C4-2B (cell line): ENCODE measurements around the gene UGT2B7.
A peak's percentile ranks its signal among the peaks of the same experiment; 100 is the strongest.

Source experiments
- H3K27ac ChIP-seq: fragments of 450-650 bp; 2 replicates; pipeline ENCODE4 v1.5.1; 2017
- CTCF ChIP-seq: fragments of 450-650 bp; conservative IDR thresholded peaks from 2 replicates; pipeline ENCODE4 v1.5.1; 2017; ENCODE audit warnings: mild to moderate bottlenecking
- ZFX ChIP-seq: fragments of 450-650 bp; IDR thresholded peaks from 2 replicates; pipeline ENCODE4 v1.6.1; 2017

UGT2B7 gene

GRCh38 chr4:69124941-69125340 is 28.7 kb downstream of the UGT2B7 start:
- peak overlapping the region; percentile 22; the same call in 1 of the 2 replicates for H3K27ac ChIP-seq
- TF ChIP-seq CTCF = no peak
- TF ChIP-seq ZFX = no peak

GRCh38 chr4:69126024-69126423 is 29.8 kb downstream of the UGT2B7 start:
- no peak overlapping the region for H3K27ac ChIP-seq
- TF ChIP-seq ZFX (no peak), CTCF (no peak)

- TF ChIP-seq CTCF (no peak), ZFX (no peak)
- H3K27ac ChIP-seq = no peak overlapping the region
These were observed 37.7 kb downstream of the UGT2B7 start for GRCh38 chr4:69133993-69134392.

- TF ChIP-seq ZFX (no peak), CTCF (no peak)
- no peak overlapping the region for H3K27ac ChIP-seq
These were observed 38.2 kb downstream of the UGT2B7 start for GRCh38 chr4:69134471-69134870.

GRCh38 chr4:69141320-69141719 is 45.0 kb downstream of the UGT2B7 start:
- no peak overlapping the region for H3K27ac ChIP-seq
- TF ChIP-seq CTCF (no peak), ZFX (no peak)

GRCh38 chr4:69147334-69147733 is 51.1 kb downstream of the UGT2B7 start:
- no peak overlapping the region for H3K27ac ChIP-seq
- no peak for TF ChIP-seq ZFX
- no peak for TF ChIP-seq CTCF

GRCh38 chr4:69154021-69154420 is 57.7 kb downstream of the UGT2B7 start:
- no peak for TF ChIP-seq ZFX
- no peak for TF ChIP-seq CTCF

More at GRCh38 chr4:69154021-69154420, 57.7 kb downstream of the UGT2B7 start:
- H3K27ac ChIP-seq = no peak overlapping the region
